NCI-H2081 (cell line): ENCODE measurements around the gene FGFBP1.

Experiments used
- DNase-seq, 2 experiments: peaks; one replicate each; lab custom pipeline; 2025; lab: John Stamatoyannopoulos, UW

The FGFBP1 gene

GRCh38 chr4:15912961-15913630 lies 25.4 kb downstream of the FGFBP1 start:
- no peak for DNase-seq

- DNase-seq = no peak
These were observed 26.3 kb downstream of the FGFBP1 start for GRCh38 chr4:15912236-15912635.

GRCh38 chr4:15910155-15910940 lies 28.2 kb downstream of the FGFBP1 start:
- no peak for DNase-seq

- no peak for DNase-seq
These were observed 31.1 kb downstream of the FGFBP1 start for GRCh38 chr4:15907430-15907829.

GRCh38 chr4:15906020-15906443 lies 32.5 kb downstream of the FGFBP1 start:
- peak in 1 of 2 experiments; percentile 29 for DNase-seq

GRCh38 chr4:15902746-15903145 lies 35.8 kb downstream of the FGFBP1 start:
- no peak for DNase-seq

GRCh38 chr4:15901998-15902397 lies 36.5 kb downstream of the FGFBP1 start:
- no peak for DNase-seq

GRCh38 chr4:15901007-15901406 lies 37.5 kb downstream of the FGFBP1 start:
- no peak for DNase-seq

- DNase-seq = no peak
These were observed 39.0 kb downstream of the FGFBP1 start for GRCh38 chr4:15899511-15899910.

- DNase-seq = no peak
These were observed 39.6 kb downstream of the FGFBP1 start for GRCh38 chr4:15898902-15899301.

- no peak for DNase-seq
These were observed 41.0 kb downstream of the FGFBP1 start for GRCh38 chr4:15897577-15897976.

- DNase-seq = no peak
These were observed 43.3 kb downstream of the FGFBP1 start for GRCh38 chr4:15894921-15895916.

- DNase-seq = no peak
These were observed 44.1 kb downstream of the FGFBP1 start for GRCh38 chr4:15894393-15894792.

- no peak for DNase-seq
These were observed 44.6 kb downstream of the FGFBP1 start for GRCh38 chr4:15893962-15894361.

- no peak for DNase-seq
These were observed 47.2 kb downstream of the FGFBP1 start for GRCh38 chr4:15891312-15891711.

- no peak for DNase-seq
These were observed 48.2 kb downstream of the FGFBP1 start for GRCh38 chr4:15890246-15890829.

GRCh38 chr4:15888515-15888914 lies 50.0 kb downstream of the FGFBP1 start:
- DNase-seq = no peak
